Activated T-helper 1 cell treated with anti-CD3 and anti-CD28 coated beads, Interleukin-12 subunit alpha, Interleukin-12 subunit beta, Interleukin-2, Interleukin-4 antibody, amounts not matched to agents 30 ng/mL and 10 ng/mL and 1 ng/mL, durations not matched to agents 14 hours and 24 hours and 36 hours (primary cell): ENCODE results near the gene SLC25A15. TPM values are rescaled to one million over a fixed set of nuclear protein-coding genes. Genes with fewer than 3 reads are reported as not detected.
"Not testable (repeated sequence)": the region's sequence is repeated elsewhere in the genome, so short reads cannot be mapped to it uniquely, and the experiment has no call there.

Experiments
- DNase-seq: peaks from one replicate; pipeline ENCODE4 v3.0.0; 2021; ENCODE audit warnings: low spot score
- H3K27ac Mint-ChIP-seq: one replicate; pipeline ENCODE4 v1.8.0; 2021; ENCODE audit warnings: mild to moderate bottlenecking, mixed read lengths
- H3K27me3 Mint-ChIP-seq: one replicate; pipeline ENCODE4 v1.8.0; 2022; ENCODE audit warnings: mild to moderate bottlenecking, moderate library complexity, mixed read lengths; ENCODE audit not compliant: insufficient read depth
- H3K36me3 Mint-ChIP-seq: one replicate; pipeline ENCODE4 v1.8.0; 2021; ENCODE audit warnings: low read depth, mixed read lengths
- H3K4me1 Mint-ChIP-seq: one replicate; pipeline ENCODE4 v1.8.0; 2021; ENCODE audit warnings: low read depth, mixed read lengths
- H3K4me3 Mint-ChIP-seq: one replicate; pipeline ENCODE4 v1.8.0; 2021; ENCODE audit warnings: mild to moderate bottlenecking, moderate library complexity, mixed read lengths
- H3K9me3 Mint-ChIP-seq: one replicate; pipeline ENCODE4 v1.8.0; 2021; ENCODE audit warnings: mixed read lengths
- intact Hi-C: fragments of 100-400 bp; cut with micrococcal nuclease; formaldehyde crosslinking; loops from one replicate; pipeline ENCODE4 v1.15.1; 2024
- total RNA-seq: library from RNA; stranded (reverse); gene quantifications from 2 replicates; pipeline ENCODE4 v1.2.3, GENCODE V29; 2022

SLC25A15 gene
- total RNA-seq, 1 donor from 2014 or later, result 19.0 TPM

- Mint-ChIP-seq H3K4me3 (no peak overlapping the region), H3K9me3 (no peaks in the 10 kb centered on the region), H3K27me3 (no peaks in the 10 kb centered on the region), H3K27ac (no peak overlapping the region), H3K4me1 (no peaks in the 10 kb centered on the region), H3K36me3 (peaks cover 26% of the 10 kb centered on the region)
- no peak for DNase-seq
- intact Hi-C loops, result no loop called here
Observed at GRCh38 chr13:40801255-40802217, 12.1 kb downstream of the SLC25A15 start.

- peaks cover 32% of the 10 kb centered on the region for H3K36me3 Mint-ChIP-seq
- H3K27ac Mint-ChIP-seq, result no peak overlapping the region
- intact Hi-C loops, result no loop called here
- H3K4me1 Mint-ChIP-seq, result no peaks in the 10 kb centered on the region
- no peaks in the 10 kb centered on the region for H3K9me3 Mint-ChIP-seq
- no peaks in the 10 kb centered on the region for H3K27me3 Mint-ChIP-seq
- H3K4me3 Mint-ChIP-seq, result no peak overlapping the region
- no peak for DNase-seq
Observed at GRCh38 chr13:40803316-40803715, 13.9 kb downstream of the SLC25A15 start.

GRCh38 chr13:40806241-40806640, 16.8 kb downstream of the SLC25A15 start:
- DNase-seq, result no peak
- intact Hi-C loops, result no loop called here
- no peaks in the 10 kb centered on the region for H3K27me3 Mint-ChIP-seq
- no peak overlapping the region for H3K4me3 Mint-ChIP-seq
- no peaks in the 10 kb centered on the region for H3K4me1 Mint-ChIP-seq
- H3K27ac Mint-ChIP-seq, result no peak overlapping the region
- H3K36me3 Mint-ChIP-seq, result peaks cover 28% of the 10 kb centered on the region
- H3K9me3 Mint-ChIP-seq, result no peaks in the 10 kb centered on the region

- no peaks in the 10 kb centered on the region for H3K27me3 Mint-ChIP-seq
Observed at GRCh38 chr13:40809471-40809870, 20.1 kb downstream of the SLC25A15 start.

GRCh38 chr13:40812102-40812501, 22.7 kb downstream of the SLC25A15 start:
- Mint-ChIP-seq H3K4me3 (no peak overlapping the region), H3K27me3 (no peaks in the 10 kb centered on the region), H3K36me3 (peaks cover 17% of the 10 kb centered on the region), H3K9me3 (no peaks in the 10 kb centered on the region), H3K4me1 (peaks cover 7% of the 10 kb centered on the region), H3K27ac (no peak overlapping the region)
- DNase-seq, result no peak
- intact Hi-C loops, result loop anchor here (5.0 kb wide), 2 partner anchors 50 to 110 kb away; no protein-coding TSS in a partner anchor

More at GRCh38 chr13:40809471-40809870, 20.1 kb downstream of the SLC25A15 start:
- no peak overlapping the region for H3K27ac Mint-ChIP-seq
- DNase-seq, result no peak
- H3K4me3 Mint-ChIP-seq, result no peak overlapping the region
- intact Hi-C loops, result no loop called here
- H3K4me1 Mint-ChIP-seq, result peaks cover 7% of the 10 kb centered on the region
- H3K36me3 Mint-ChIP-seq, result peaks cover 26% of the 10 kb centered on the region
- H3K9me3 Mint-ChIP-seq, result no peaks in the 10 kb centered on the region

GRCh38 chr13:40812724-40813445, 23.5 kb downstream of the SLC25A15 start:
- Mint-ChIP-seq H3K27ac (no peak overlapping the region), H3K4me1 (peaks cover 7% of the 10 kb centered on the region), H3K36me3 (peaks cover 14% of the 10 kb centered on the region), H3K4me3 (no peak overlapping the region), H3K27me3 (no peaks in the 10 kb centered on the region), H3K9me3 (no peaks in the 10 kb centered on the region)
- no peak for DNase-seq
- intact Hi-C loops, result loop anchor here (5.0 kb wide), 2 partner anchors 51 to 109 kb away; no protein-coding TSS in a partner anchor

GRCh38 chr13:40813667-40814454, 24.4 kb downstream of the SLC25A15 start:
- Mint-ChIP-seq H3K36me3 (peaks cover 14% of the 10 kb centered on the region), H3K4me1 (peaks cover 7% of the 10 kb centered on the region), H3K4me3 (no peak overlapping the region), H3K27ac (no peak overlapping the region), H3K9me3 (no peaks in the 10 kb centered on the region), H3K27me3 (no peaks in the 10 kb centered on the region)
- intact Hi-C loops, result loop anchor here (1.0 to 5.0 kb wide), 3 partner anchors 37 to 108 kb away; no protein-coding TSS in a partner anchor
- no peak for DNase-seq

- intact Hi-C loops, result loop anchor here (1.0 to 5.0 kb wide), 3 partner anchors 38 to 107 kb away; no protein-coding TSS in a partner anchor
- Mint-ChIP-seq H3K36me3 (peaks cover 11% of the 10 kb centered on the region), H3K4me1 (peaks cover 14% of the 10 kb centered on the region)
Observed at GRCh38 chr13:40814803-40815202, 25.4 kb downstream of the SLC25A15 start.

GRCh38 chr13:40818926-40819325, 29.5 kb downstream of the SLC25A15 start:
- Mint-ChIP-seq H3K27me3 (no peaks in the 10 kb centered on the region), H3K4me1 (peaks cover 18% of the 10 kb centered on the region), H3K36me3 (peaks cover 3% of the 10 kb centered on the region), H3K27ac (no peak overlapping the region), H3K4me3 (no peak overlapping the region), H3K9me3 (no peaks in the 10 kb centered on the region)
- DNase-seq, result no peak
- intact Hi-C loops, result no loop called here

More at GRCh38 chr13:40814803-40815202, 25.4 kb downstream of the SLC25A15 start:
- H3K27me3 Mint-ChIP-seq, result no peaks in the 10 kb centered on the region
- no peak for DNase-seq
- H3K9me3 Mint-ChIP-seq, result no peaks in the 10 kb centered on the region
- H3K4me3 Mint-ChIP-seq, result no peak overlapping the region
- no peak overlapping the region for H3K27ac Mint-ChIP-seq

- intact Hi-C loops, result no loop called here
- peaks cover 2% of the 10 kb centered on the region for H3K36me3 Mint-ChIP-seq
Observed at GRCh38 chr13:40819797-40820315, 30.4 kb downstream of the SLC25A15 start.

GRCh38 chr13:40839725-40840124, 50.3 kb downstream of the SLC25A15 start:
- intact Hi-C loops, H3K36me3 Mint-ChIP-seq, H3K4me1 Mint-ChIP-seq, H3K4me3 Mint-ChIP-seq, DNase-seq, H3K27ac Mint-ChIP-seq, H3K9me3 Mint-ChIP-seq, H3K27me3 Mint-ChIP-seq: not testable (repeated sequence)

More at GRCh38 chr13:40819797-40820315, 30.4 kb downstream of the SLC25A15 start:
- Mint-ChIP-seq H3K4me3 (no peak overlapping the region), H3K4me1 (peaks cover 12% of the 10 kb centered on the region), H3K27ac (no peak overlapping the region), H3K9me3 (no peaks in the 10 kb centered on the region), H3K27me3 (no peaks in the 10 kb centered on the region)
- no peak for DNase-seq

- H3K9me3 Mint-ChIP-seq, H3K27me3 Mint-ChIP-seq, H3K36me3 Mint-ChIP-seq, intact Hi-C loops, H3K27ac Mint-ChIP-seq, H3K4me1 Mint-ChIP-seq, H3K4me3 Mint-ChIP-seq, DNase-seq: not testable (repeated sequence)
Observed at GRCh38 chr13:40840955-40841354, 51.5 kb downstream of the SLC25A15 start.
